GM21717 (cell line): ENCODE measurements around the gene CACNA1H.

Source experiments
- ATAC-seq: cut with Tn5 transposase; IDR thresholded peaks from one replicate; pipeline ENCODE4 v1.9.1; 2021; ENCODE audit warnings: mild to moderate bottlenecking, moderate library complexity; ENCODE audit not compliant: unreplicated experiment

CACNA1H gene

DNA sequence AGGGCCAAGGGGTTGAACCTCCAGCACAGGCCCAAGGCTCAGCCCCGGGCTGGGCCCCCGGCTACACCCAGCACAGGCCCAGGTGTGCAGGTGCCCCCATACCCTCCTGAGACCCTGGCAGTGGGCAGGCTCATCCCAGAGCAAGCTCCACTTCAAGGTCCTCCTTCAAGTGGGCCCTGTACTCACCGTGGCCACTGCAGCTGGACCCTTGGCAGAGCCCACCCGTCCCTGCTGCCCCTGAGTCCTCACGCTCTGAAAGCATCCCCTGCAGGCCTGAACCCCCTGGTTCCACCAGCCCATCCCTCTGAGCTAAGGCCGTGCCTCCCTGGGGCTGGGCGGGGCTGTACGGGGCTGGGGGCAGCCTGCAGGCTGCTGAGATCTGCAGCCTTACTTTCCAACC, 11.2 kb upstream of the CACNA1H start:
- no peak for ATAC-seq

DNA sequence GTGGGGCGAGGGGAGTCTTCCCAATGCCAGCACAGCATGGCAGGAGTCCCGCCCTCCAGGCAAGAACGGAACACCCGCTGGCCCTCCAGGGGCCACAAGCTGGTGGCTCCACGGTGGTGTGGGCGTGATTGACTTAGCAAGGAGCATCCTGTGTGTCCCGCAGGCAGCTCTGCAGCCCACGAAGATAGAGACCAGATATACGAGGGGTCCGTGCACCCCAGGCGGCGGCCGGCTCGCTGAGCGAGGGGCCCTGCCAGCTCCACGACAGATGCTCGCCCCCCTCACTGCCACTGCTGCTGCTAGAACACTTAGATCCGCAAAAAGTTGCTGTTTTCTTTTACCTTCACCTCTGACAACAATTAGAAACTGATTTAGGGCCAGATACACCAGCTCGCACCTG, 10.0 kb upstream of the CACNA1H start:
- no peak for ATAC-seq

DNA sequence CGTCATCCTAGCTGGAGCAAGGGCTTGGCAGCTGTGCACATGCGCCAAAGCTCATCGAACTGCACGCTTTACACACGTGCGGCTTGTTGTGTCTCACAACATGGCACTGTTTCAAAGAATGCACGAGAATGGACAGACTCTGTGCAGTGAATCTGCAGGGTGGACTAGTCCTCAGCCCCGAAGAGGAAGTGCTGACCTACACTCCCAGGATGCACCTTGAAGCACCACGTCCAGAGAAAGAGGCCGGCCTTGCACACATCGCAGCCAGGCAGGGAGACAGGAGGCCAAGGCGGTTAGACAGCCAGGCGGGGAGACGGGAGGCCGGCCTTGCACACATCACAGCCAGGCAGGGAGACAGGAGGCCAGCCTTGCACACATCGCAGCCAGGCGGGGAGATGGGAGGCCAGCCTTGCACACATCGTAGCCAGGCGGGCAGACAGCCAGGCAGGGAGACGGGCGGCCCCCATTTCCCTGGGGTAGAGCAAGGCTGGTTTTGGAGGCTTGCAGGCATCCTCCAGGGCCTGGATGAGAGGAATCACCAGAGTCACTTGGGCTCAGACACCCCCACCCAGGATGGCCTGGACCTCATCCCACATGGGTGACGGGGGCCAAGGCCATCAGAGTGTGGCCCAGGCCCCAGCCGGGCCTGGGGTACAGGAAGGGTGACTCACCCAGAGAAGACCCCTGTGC, 9.0 kb upstream of the CACNA1H start:
- ATAC-seq: no peak

- no peak for ATAC-seq
Observed at GRCh38 chr16:1144476-1145382, 8.2 kb upstream of the CACNA1H start.

DNA sequence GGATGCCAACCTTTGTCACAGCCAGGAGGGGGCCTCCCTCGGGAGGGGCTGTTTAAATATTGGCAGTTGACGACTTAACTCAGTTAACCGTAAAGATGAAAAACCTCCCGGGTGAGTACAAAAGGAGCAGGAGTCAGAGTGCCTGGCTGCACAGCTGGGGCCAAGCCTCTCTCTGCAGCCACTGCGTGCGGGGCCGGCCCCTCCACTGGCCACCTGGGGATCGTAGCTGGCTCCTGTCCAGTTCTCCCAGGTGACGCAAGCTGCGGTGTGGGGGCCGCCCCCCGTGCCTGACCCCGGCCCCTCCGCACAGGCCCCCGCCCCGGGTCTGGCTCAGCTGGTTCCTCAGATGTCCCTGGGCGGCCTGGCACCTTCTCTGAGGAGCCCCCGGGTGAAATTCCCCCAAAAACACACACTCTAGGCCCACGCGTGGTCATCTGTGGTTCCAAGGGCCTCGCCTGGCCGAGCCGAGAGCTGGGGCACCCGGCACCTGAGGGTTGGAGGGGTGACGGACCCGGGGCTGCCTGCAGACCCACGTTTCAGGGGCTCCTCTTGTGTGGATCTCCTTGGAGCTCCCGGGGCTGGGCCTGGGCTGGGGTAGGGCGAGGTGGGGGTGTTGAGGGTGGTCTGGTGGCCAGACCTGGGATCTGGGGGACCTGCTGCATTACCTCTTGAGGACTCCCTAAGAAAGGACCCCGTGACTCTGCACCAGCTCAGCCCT, 7.4 kb upstream of the CACNA1H start:
- ATAC-seq: no peak

GRCh38 chr16:1146409-1146808, 6.5 kb upstream of the CACNA1H start:
- ATAC-seq: no peak

DNA sequence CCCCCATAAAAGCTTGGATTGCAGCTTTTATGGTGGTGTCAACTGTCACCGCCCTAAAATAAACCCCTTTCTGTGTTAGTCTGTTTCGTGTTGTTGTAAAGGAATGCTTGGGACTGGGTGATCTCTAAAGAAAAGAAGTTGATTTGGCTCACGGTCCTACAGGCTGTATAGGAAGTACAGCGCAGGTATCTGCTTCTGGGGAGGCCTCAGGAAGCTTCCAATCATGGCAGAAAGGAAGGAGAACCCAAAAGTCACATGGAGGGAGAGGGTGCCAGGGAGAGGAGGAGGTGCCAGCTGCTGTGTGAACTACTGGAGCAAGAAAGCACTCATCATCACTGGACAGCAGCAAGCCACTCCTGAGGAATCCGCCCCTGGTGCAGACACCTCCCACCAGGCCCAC, 5.9 kb upstream of the CACNA1H start:
- ATAC-seq: no peak

GRCh38 chr16:1149101-1149636, 3.7 kb upstream of the CACNA1H start:
- ATAC-seq: no peak

DNA sequence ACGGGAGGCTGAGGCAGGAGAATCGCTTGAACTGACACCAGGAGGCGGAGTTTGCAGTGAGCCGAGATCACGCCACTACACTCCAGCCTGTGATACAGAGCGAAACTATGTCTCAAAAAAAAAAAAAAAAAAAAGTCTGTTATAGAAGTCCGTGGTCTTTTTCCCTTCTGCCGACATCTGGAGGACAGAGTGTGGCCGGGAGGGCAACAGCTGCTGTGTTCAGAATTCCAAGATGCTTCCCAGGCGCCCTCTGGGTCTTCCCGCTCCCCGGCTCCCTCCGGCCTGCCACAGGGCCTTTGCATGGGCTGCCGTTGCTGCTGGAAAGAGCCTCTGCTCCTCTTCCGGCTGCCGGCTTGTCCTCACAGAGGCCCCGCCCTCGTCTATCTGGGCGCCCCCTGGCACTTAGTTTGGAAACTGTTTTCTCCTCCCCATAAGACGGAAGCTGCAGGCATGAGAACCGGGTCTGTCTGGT, 2.4 kb upstream of the CACNA1H start:
- no peak for ATAC-seq

DNA sequence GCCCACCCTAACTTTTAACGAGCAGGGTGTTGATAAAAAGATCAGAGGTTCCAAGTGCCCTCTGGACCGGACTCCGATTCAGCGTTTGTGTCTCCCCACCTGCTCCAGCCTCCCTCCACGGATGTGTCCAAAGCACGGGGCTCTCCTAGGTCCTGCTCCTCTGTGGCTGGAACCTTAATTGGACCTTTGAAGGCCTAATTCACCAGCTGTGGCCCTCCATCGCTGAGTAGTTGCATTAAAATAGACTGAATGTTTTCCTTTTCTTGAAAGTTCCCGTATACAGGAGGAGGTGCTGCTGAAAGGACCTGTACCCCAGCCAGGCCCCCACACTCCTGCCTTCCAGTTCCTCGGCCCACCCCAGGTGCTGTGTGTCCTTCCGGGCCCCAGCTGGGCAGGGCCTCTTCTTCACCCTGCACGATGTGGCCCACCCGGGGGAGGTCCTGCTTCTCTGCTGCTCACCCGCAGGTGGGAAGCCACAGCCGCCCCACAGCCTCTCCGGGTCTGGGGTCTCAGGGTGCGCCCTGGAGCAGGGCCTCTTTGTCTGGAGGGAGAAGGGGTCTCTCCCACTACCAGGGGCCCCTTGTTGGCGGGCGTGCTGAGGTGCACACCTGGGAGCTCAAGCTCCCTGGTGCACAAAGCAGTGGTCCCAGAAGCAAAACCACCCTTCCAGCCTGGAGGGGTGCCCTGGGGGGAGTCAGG, 1.3 kb upstream of the CACNA1H start:
- no peak for ATAC-seq

- no peak for ATAC-seq
Observed at GRCh38 chr16:1152123-1152638, 725 bp upstream of the CACNA1H start.

DNA sequence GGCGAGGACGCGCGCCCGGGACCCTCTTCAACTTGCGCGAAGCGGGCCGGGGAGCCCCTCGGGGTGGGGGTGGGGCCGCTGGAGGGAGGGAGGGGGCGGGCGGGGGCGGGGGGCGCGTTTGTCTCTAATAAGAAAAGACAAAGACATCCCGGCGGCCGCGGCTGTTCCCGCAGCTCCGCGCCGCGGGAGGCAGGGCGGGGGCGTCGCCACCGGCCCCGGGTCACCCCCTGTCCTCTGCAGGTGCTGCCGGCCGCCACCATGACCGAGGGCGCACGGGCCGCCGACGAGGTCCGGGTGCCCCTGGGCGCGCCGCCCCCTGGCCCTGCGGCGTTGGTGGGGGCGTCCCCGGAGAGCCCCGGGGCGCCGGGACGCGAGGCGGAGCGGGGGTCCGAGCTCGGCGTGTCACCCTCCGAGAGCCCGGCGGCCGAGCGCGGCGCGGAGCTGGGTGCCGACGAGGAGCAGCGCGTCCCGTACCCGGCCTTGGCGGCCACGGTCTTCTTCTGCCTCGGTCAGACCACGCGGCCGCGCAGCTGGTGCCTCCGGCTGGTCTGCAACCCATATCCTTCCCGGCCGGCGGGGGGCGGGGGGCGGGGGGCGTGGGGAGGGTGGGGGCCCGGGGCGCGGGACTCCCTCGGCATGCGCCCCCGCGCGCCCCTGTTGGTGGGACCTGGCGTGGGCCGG, 714 bp downstream of the CACNA1H start:
- no peak for ATAC-seq

- ATAC-seq: no peak
Observed at GRCh38 chr16:1154291-1154886, 1.5 kb downstream of the CACNA1H start.

DNA sequence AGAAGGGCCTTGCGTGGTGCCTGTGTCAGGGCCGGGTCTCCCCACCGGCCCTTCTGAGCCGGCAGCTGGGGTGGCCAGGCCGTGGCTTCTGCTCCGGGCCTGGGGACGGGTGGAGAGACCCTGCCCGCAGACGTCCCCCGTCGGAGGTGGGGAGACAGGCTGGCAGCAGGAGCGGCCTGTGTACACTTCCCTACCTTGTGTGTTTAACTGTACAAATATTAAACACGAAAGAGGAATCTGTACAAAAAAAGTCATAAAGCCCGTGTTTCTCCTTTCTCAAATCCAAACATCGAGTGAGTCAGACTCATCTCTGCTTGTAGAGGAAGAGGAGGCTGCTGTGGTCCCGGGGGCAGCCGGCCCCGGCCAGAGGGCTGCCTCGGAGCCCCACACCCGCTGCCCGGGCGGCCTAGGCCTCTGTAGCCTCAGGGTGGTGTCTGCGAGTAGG, 2.0 kb downstream of the CACNA1H start:
- no peak for ATAC-seq

GRCh38 chr16:1155353-1156054, 2.6 kb downstream of the CACNA1H start:
- no peak for ATAC-seq

DNA sequence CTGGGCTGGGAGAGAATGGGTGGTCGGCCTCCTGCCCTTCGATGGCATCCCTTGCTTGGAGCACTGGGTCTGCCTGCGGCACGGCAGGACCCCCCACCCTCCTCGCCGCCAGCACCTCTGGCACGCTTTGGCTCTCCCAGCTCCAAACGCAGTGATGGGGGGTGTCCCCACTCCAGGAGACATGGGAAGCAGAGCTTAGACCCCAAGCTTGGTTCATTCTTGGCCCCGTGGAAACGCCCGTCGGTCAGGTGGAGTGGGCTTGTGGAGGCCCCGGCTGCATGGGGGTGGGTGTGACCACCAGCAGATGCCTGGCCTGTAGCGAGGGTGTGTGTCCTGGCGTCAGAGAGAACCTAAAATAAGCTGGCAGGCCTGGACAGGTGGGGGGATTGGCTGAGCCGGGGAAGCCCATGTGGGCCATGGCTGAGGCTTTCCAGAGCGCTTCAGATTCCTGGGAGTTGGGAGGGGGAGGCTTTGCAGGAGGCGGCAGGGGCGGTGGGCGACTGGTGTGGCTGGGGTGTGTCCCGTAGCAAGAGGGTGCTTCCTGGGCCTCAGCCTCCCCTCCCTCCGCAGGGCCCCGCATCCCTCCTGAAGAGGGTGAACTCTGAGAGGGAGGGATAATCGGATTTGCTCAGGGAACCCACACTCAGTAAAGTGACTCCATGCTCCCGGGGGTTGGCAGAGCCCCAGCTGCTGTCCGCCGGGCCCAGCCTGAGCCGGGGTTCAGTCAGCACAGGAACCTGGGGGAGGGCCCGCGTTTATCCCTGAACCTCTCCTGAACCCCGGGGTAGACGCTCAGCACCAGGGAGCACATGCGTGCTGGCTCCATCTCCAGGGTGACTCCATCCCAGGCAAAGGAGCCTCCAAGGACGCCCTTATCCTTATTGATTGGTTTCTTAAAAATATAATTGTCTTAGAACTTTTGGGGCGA, 3.4 kb downstream of the CACNA1H start:
- ATAC-seq: no peak

- no peak for ATAC-seq
Observed at GRCh38 chr16:1156983-1157638, 4.2 kb downstream of the CACNA1H start.
